GM12865 (cell line): ENCODE data around the gene RAB19.
A peak's percentile ranks its signal among the peaks of the same experiment; 100 is the strongest.

ENCODE experiments used
- DNase-seq: peaks from one replicate; pipeline ENCODE4 v3.0.0; 2010; ENCODE audit warnings: low read depth
- H3K4me3 ChIP-seq: 2 replicates; pipeline ENCODE4 v1.5.1; 2011; ENCODE audit warnings: mild to moderate bottlenecking, low read depth, low read length, control low read depth
- CTCF ChIP-seq: IDR thresholded peaks from 2 replicates; pipeline ENCODE4 v1.5.1; 2011; ENCODE audit warnings: low read length, control low read depth, low read depth, inconsistent platforms; ENCODE audit not compliant: insufficient read depth; ENCODE audit errors: missing control alignments

The RAB19 gene

DNA sequence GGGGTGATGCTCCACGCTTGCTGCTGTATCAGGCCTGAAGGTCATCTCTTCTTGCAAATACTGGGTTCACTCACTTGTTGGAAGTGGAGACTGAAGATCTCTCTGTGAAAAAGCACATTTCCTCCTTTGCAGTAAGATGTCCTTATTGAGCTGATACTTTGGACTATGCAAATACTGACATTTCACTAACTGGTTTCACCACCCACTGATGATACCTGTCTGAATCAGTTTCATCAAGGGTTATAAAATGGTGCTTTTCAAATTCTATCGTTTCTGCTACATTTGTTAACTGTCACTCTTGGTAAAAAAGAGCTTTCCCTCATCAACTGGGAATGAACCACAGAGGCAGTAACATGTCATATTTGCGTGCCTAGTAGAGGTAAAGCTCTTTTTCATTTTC, 35.5 kb downstream of the RAB19 start:
- peak; percentile 9 for DNase-seq
- TF ChIP-seq CTCF, result no peak
- no peak overlapping the region for H3K4me3 ChIP-seq

DNA sequence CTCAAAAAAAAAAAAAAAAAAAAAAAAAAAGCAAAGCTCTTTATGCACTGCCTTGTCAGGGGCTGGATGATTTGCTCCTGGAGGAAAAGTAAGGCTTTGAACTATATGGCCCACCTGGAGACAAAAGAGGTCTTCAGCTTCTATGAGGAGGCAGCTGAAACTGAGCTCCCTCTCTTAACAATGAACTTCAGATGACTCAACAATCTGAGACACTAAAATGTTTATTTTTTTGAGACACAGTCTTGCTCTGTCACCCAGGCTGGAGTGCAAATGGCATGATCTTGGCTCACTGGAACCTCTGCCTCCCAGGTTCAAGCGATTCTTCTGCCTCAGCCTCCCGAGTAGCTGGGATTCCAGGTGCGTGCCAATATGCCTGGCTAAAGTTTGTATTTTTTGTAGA, 36.7 kb downstream of the RAB19 start:
- DNase-seq, result no peak
- H3K4me3 ChIP-seq, result no peak overlapping the region
- no peak for TF ChIP-seq CTCF

DNA sequence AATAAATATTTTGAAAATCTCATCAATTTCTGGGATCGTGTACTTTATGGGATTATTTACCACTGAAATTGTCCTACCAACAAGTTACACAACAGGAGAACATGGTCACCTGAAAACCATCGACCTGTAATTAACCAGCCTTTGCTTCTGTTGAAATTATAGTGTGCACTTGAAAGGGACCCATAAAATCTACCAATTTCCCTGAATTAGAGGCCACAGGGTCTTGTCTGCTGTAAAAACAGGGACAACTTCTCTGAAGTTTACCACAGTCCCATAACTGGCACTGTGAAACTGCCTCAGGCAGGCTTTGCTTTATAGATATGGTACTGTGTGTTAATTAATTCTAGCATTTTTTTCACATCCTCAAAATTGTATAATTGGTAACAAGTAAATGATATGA, 37.7 kb downstream of the RAB19 start:
- no peak for DNase-seq
- no peak overlapping the region for H3K4me3 ChIP-seq
- TF ChIP-seq CTCF, result no peak

- no peak for DNase-seq
- H3K4me3 ChIP-seq, result no peak overlapping the region
- TF ChIP-seq CTCF, result no peak
Observed at GRCh38 chr7:140446467-140446866, 42.6 kb downstream of the RAB19 start.

DNA sequence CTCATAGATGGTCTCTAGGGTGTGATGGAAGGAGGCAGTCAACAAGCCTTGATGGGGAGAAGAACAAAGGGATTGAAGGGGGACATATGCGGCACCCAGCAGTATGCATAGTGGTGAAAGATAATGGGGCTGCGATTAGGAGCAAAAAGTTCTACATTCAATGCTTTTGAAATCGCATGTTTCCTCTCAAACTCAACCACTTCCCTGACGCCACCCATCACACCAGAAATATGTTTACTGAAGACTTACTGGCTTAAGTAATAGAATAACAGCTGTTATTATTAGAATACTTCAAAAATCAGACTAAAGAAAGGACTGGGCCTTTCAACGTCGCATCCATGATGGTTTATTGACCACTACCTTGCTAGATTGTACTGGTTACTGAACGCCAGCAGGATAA, 44.0 kb downstream of the RAB19 start:
- no peak for TF ChIP-seq CTCF

DNA sequence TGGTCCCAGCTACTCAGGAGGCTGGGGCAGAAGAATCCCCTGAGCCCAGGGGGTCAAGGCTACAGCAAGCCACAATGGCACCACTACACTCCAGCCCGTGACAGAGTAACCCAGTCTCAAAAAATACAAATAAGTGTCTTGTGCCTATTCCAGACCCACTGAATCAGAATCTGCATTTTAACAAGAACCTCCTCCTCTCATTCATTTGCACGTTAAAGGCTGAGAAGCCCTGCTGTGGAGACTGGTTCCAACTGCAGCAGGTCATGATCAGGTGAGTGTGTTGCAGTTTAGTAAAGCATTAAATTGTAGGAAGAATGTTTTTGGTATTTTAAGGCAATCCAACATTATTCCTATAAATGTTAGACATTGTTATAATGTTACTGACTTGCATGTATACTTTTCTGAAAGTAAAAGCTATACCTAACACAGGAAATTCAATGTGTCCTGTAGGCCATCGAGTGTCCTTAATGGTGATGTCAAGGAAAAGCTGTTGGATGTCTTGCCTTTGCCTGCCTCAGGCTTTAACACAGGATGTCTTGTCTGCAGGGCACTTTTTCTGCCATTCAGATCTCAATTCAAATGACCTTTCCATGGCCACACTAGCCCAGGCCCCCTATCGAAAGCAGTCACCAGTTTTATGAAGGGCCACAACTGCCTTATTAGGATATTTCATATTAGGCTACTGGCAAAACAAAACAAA, 45.1 kb downstream of the RAB19 start:
- TF ChIP-seq CTCF, result no peak
- no peak overlapping the region for H3K4me3 ChIP-seq
- DNase-seq, result no peak

More for the DNA sequence above, 44.0 kb downstream of the RAB19 start:
- DNase-seq, result no peak
- H3K4me3 ChIP-seq, result no peak overlapping the region

GRCh38 chr7:140451716-140452115, 47.9 kb downstream of the RAB19 start:
- no peak overlapping the region for H3K4me3 ChIP-seq
- no peak for TF ChIP-seq CTCF
- no peak for DNase-seq
